ENCODE measurements around the gene CDC42BPG. TPM values are rescaled to one million over a fixed set of nuclear protein-coding genes. Genes with fewer than 3 reads are reported as not detected.
A peak's percentile ranks its signal among the peaks of the same experiment; 100 is the strongest.

The CDC42BPG gene
- 3.4 TPM for polyA plus RNA-seq (2013, experiment 1 of 4)
- polyA plus RNA-seq (2013, experiment 2 of 4): 3.4 TPM
- 2.5 TPM for polyA plus RNA-seq (2013, experiment 3 of 4)
- 1.8 TPM for polyA plus RNA-seq (2013, experiment 4 of 4)

GRCh38 chr11:64844330-64845128, at the start of gene CDC42BPG:
Gene CDC42BPG, minus strand, starts transcription at chr11:64844653. Its CDS starts 84 bp downstream, at chr11:64844569.
- Histone ChIP-seq H3K4me1 (ENCODE audit: control insufficient read depth, insufficient read depth, low read length) (peaks cover 22% of the 10 kb centered on the region), H3K36me3 (ENCODE audit: control insufficient read depth, insufficient read depth, low read length) (no peaks in the 10 kb centered on the region), H3K4me3 (ENCODE audit: insufficient read depth, low read depth, low read length) (peak within 1 kb of the TSS; percentile 57), H3K27ac (ENCODE audit: insufficient read depth, low read depth, low read length, poor library complexity, severe bottlenecking) (no peak within 1 kb of the TSS), H3K9me3 (ENCODE audit: control insufficient read depth, low read length) (no peaks in the 10 kb centered on the region), H3K27me3 (ENCODE audit: control insufficient read depth, insufficient read depth, low read length, poor library complexity, severe bottlenecking) (peaks cover 22% of the 10 kb centered on the region)
- 1% methylated on average over 96 of the region's 96 CpGs for WGBS, 2 experiments

GRCh38 chr11:64893194-64894069, 49.0 kb upstream of the CDC42BPG start:
- H3K9me3 ChIP-seq (ENCODE audit: control insufficient read depth, low read length): no peaks in the 10 kb centered on the region
- 90 to 91% methylated on average over 25 of the region's 25 CpGs for WGBS, 2 experiments
- H3K27me3 ChIP-seq (ENCODE audit: control insufficient read depth, insufficient read depth, low read length, poor library complexity, severe bottlenecking): no peaks in the 10 kb centered on the region

GRCh38 chr11:64892838-64893193, 48.4 kb upstream of the CDC42BPG start:
- WGBS, 2 experiments: 94% methylated on average over 10 of the region's 10 CpGs
- no peaks in the 10 kb centered on the region for H3K36me3 ChIP-seq (ENCODE audit: control insufficient read depth, insufficient read depth, low read length)
- no peak overlapping the region for H3K27ac ChIP-seq (ENCODE audit: insufficient read depth, low read depth, low read length, poor library complexity, severe bottlenecking)
- peaks cover 13% of the 10 kb centered on the region for H3K4me1 ChIP-seq (ENCODE audit: control insufficient read depth, insufficient read depth, low read length)
- H3K9me3 ChIP-seq (ENCODE audit: control insufficient read depth, low read length): no peaks in the 10 kb centered on the region
- H3K4me3 ChIP-seq (ENCODE audit: insufficient read depth, low read depth, low read length): no peak overlapping the region
- no peaks in the 10 kb centered on the region for H3K27me3 ChIP-seq (ENCODE audit: control insufficient read depth, insufficient read depth, low read length, poor library complexity, severe bottlenecking)

More at GRCh38 chr11:64893194-64894069, 49.0 kb upstream of the CDC42BPG start:
- H3K4me3 ChIP-seq (ENCODE audit: insufficient read depth, low read depth, low read length): no peak overlapping the region
- H3K27ac ChIP-seq (ENCODE audit: insufficient read depth, low read depth, low read length, poor library complexity, severe bottlenecking): no peak overlapping the region
- peaks cover 8% of the 10 kb centered on the region for H3K4me1 ChIP-seq (ENCODE audit: control insufficient read depth, insufficient read depth, low read length)
- H3K36me3 ChIP-seq (ENCODE audit: control insufficient read depth, insufficient read depth, low read length): no peaks in the 10 kb centered on the region

GRCh38 chr11:64892411-64892831, 48.0 kb upstream of the CDC42BPG start:
- Histone ChIP-seq H3K36me3 (ENCODE audit: control insufficient read depth, insufficient read depth, low read length) (no peaks in the 10 kb centered on the region), H3K4me1 (ENCODE audit: control insufficient read depth, insufficient read depth, low read length) (peaks cover 13% of the 10 kb centered on the region), H3K27ac (ENCODE audit: insufficient read depth, low read depth, low read length, poor library complexity, severe bottlenecking) (no peak overlapping the region), H3K4me3 (ENCODE audit: insufficient read depth, low read depth, low read length) (no peak overlapping the region), H3K9me3 (ENCODE audit: control insufficient read depth, low read length) (no peaks in the 10 kb centered on the region), H3K27me3 (ENCODE audit: control insufficient read depth, insufficient read depth, low read length, poor library complexity, severe bottlenecking) (no peaks in the 10 kb centered on the region)
- WGBS, 2 experiments: 94% methylated on average over 11 of the region's 11 CpGs

- 87 to 92% methylated on average over 5 of the region's 5 CpGs for WGBS, 2 experiments
- Histone ChIP-seq H3K9me3 (ENCODE audit: control insufficient read depth, low read length) (no peaks in the 10 kb centered on the region), H3K36me3 (ENCODE audit: control insufficient read depth, insufficient read depth, low read length) (no peaks in the 10 kb centered on the region), H3K27ac (ENCODE audit: insufficient read depth, low read depth, low read length, poor library complexity, severe bottlenecking) (no peak overlapping the region), H3K4me1 (ENCODE audit: control insufficient read depth, insufficient read depth, low read length) (peaks cover 13% of the 10 kb centered on the region), H3K27me3 (ENCODE audit: control insufficient read depth, insufficient read depth, low read length, poor library complexity, severe bottlenecking) (no peaks in the 10 kb centered on the region), H3K4me3 (ENCODE audit: insufficient read depth, low read depth, low read length) (no peak overlapping the region)
Measured at GRCh38 chr11:64891880-64892279, 47.4 kb upstream of the CDC42BPG start.

- 93% methylated on average over 25 of the region's 25 CpGs for WGBS, 2 experiments
- Histone ChIP-seq H3K36me3 (ENCODE audit: control insufficient read depth, insufficient read depth, low read length) (no peaks in the 10 kb centered on the region), H3K4me3 (ENCODE audit: insufficient read depth, low read depth, low read length) (no peak overlapping the region), H3K4me1 (ENCODE audit: control insufficient read depth, insufficient read depth, low read length) (peaks cover 13% of the 10 kb centered on the region), H3K9me3 (ENCODE audit: control insufficient read depth, low read length) (no peaks in the 10 kb centered on the region), H3K27ac (ENCODE audit: insufficient read depth, low read depth, low read length, poor library complexity, severe bottlenecking) (no peak overlapping the region), H3K27me3 (ENCODE audit: control insufficient read depth, insufficient read depth, low read length, poor library complexity, severe bottlenecking) (no peaks in the 10 kb centered on the region)
Measured at GRCh38 chr11:64891215-64891848, 46.9 kb upstream of the CDC42BPG start.

GRCh38 chr11:64890522-64890939, 46.1 kb upstream of the CDC42BPG start:
- Histone ChIP-seq H3K27ac (ENCODE audit: insufficient read depth, low read depth, low read length, poor library complexity, severe bottlenecking) (no peak overlapping the region), H3K4me3 (ENCODE audit: insufficient read depth, low read depth, low read length) (no peak overlapping the region), H3K27me3 (ENCODE audit: control insufficient read depth, insufficient read depth, low read length, poor library complexity, severe bottlenecking) (no peaks in the 10 kb centered on the region), H3K4me1 (ENCODE audit: control insufficient read depth, insufficient read depth, low read length) (peaks cover 13% of the 10 kb centered on the region), H3K36me3 (ENCODE audit: control insufficient read depth, insufficient read depth, low read length) (no peaks in the 10 kb centered on the region), H3K9me3 (ENCODE audit: control insufficient read depth, low read length) (no peaks in the 10 kb centered on the region)
- 93 to 95% methylated on average over 7 of the region's 7 CpGs for WGBS, 2 experiments

- peaks cover 13% of the 10 kb centered on the region for H3K4me1 ChIP-seq (ENCODE audit: control insufficient read depth, insufficient read depth, low read length)
- H3K27me3 ChIP-seq (ENCODE audit: control insufficient read depth, insufficient read depth, low read length, poor library complexity, severe bottlenecking): no peaks in the 10 kb centered on the region
- no peaks in the 10 kb centered on the region for H3K9me3 ChIP-seq (ENCODE audit: control insufficient read depth, low read length)
- 76 to 80% methylated on average over 9 of the region's 9 CpGs for WGBS, 2 experiments
- H3K4me3 ChIP-seq (ENCODE audit: insufficient read depth, low read depth, low read length): no peak overlapping the region
- no peaks in the 10 kb centered on the region for H3K36me3 ChIP-seq (ENCODE audit: control insufficient read depth, insufficient read depth, low read length)
- no peak overlapping the region for H3K27ac ChIP-seq (ENCODE audit: insufficient read depth, low read depth, low read length, poor library complexity, severe bottlenecking)
Measured at GRCh38 chr11:64888729-64889511, 44.5 kb upstream of the CDC42BPG start.

- Histone ChIP-seq H3K4me1 (ENCODE audit: control insufficient read depth, insufficient read depth, low read length) (peaks cover 13% of the 10 kb centered on the region), H3K27ac (ENCODE audit: insufficient read depth, low read depth, low read length, poor library complexity, severe bottlenecking) (no peak overlapping the region), H3K4me3 (ENCODE audit: insufficient read depth, low read depth, low read length) (no peak overlapping the region), H3K36me3 (ENCODE audit: control insufficient read depth, insufficient read depth, low read length) (no peaks in the 10 kb centered on the region), H3K27me3 (ENCODE audit: control insufficient read depth, insufficient read depth, low read length, poor library complexity, severe bottlenecking) (no peaks in the 10 kb centered on the region), H3K9me3 (ENCODE audit: control insufficient read depth, low read length) (no peaks in the 10 kb centered on the region)
- WGBS, 2 experiments: 76 to 78% methylated on average over 8 of the region's 8 CpGs
Measured at GRCh38 chr11:64888406-64888728, 43.9 kb upstream of the CDC42BPG start.

Data from ectodermal cell (in vitro differentiated cells).